ENCODE data around the gene SPINT1. TPM values are rescaled to one million over a fixed set of nuclear protein-coding genes. Genes with fewer than 3 reads are reported as not detected.

SPINT1 gene
- total and polyA plus RNA-seq, 2 experiments from 2014 or later, result 197 to 252 TPM

- Histone ChIP-seq H3K27ac (no peak overlapping the region), H2AFZ (no peak overlapping the region), H3K4me2 (no peak overlapping the region), H3K4me1 (ENCODE audit: insufficient read depth) (no peaks in the 10 kb centered on the region), H3K27me3 (no peaks in the 10 kb centered on the region), H3K9me3 (ENCODE audit: low read depth) (no peaks in the 10 kb centered on the region), H3K9me2 (replicated peaks; ENCODE audit: insufficient read depth) (no peaks in the 10 kb centered on the region), H3K4me3 (no peak overlapping the region), H3K79me2 (no peaks in the 10 kb centered on the region), H4K20me1 (ENCODE audit: insufficient read depth, poor library complexity, severe bottlenecking) (no peaks in the 10 kb centered on the region), H3K36me3 (replicated peaks; ENCODE audit: insufficient read depth, low read depth) (no peaks in the 10 kb centered on the region)
- DNase-seq (ENCODE audit: low spot score), result no peak
- 75% methylated on average over 6 of the region's 6 CpGs for WGBS (ENCODE audit: low lambda C conversion rate, missing lambda C conversion rate)
- TF ChIP-seq CTCF (IDR thresholded peaks at IDR 0.05; ENCODE audit: poor library complexity), result no peak
- no peak for TF ChIP-seq EZH2phosphoT487 (IDR thresholded peaks at IDR 0.05; ENCODE audit: low read depth, severe bottlenecking, unreplicated experiment)
- TF ChIP-seq EZH2 (IDR thresholded peaks at IDR 0.05; ENCODE audit: borderline replicate concordance), result no peak
Measured at GRCh38 chr15:40875991-40876730, 32.3 kb downstream of the SPINT1 start.

- no peaks in the 10 kb centered on the region for H3K9me2 ChIP-seq (replicated peaks; ENCODE audit: insufficient read depth)
- H3K36me3 ChIP-seq (replicated peaks; ENCODE audit: insufficient read depth, low read depth), result no peaks in the 10 kb centered on the region
- H3K79me2 ChIP-seq, result no peaks in the 10 kb centered on the region
- 77% methylated on average over 2 of the region's 2 CpGs for WGBS (ENCODE audit: low lambda C conversion rate, missing lambda C conversion rate)
- no peak for DNase-seq (ENCODE audit: low spot score)
- H3K27ac ChIP-seq, result no peak overlapping the region
- H4K20me1 ChIP-seq (ENCODE audit: insufficient read depth, poor library complexity, severe bottlenecking), result no peaks in the 10 kb centered on the region
- H2AFZ ChIP-seq, result no peak overlapping the region
- no peaks in the 10 kb centered on the region for H3K9me3 ChIP-seq (ENCODE audit: low read depth)
- H3K4me2 ChIP-seq, result no peak overlapping the region
- TF ChIP-seq EZH2phosphoT487 (IDR thresholded peaks at IDR 0.05; ENCODE audit: low read depth, severe bottlenecking, unreplicated experiment) (no peak), CTCF (IDR thresholded peaks at IDR 0.05; ENCODE audit: poor library complexity) (no peak), EZH2 (IDR thresholded peaks at IDR 0.05; ENCODE audit: borderline replicate concordance) (no peak)
- H3K4me1 ChIP-seq (ENCODE audit: insufficient read depth), result no peaks in the 10 kb centered on the region
- no peaks in the 10 kb centered on the region for H3K27me3 ChIP-seq
- H3K4me3 ChIP-seq, result no peak overlapping the region
Measured at GRCh38 chr15:40877694-40878093, 33.8 kb downstream of the SPINT1 start.

- peak overlapping the region; percentile 35 for H3K27ac ChIP-seq
- H3K27me3 ChIP-seq, result no peaks in the 10 kb centered on the region
- H3K4me2 ChIP-seq, result no peak overlapping the region
- H3K9me3 ChIP-seq (ENCODE audit: low read depth), result no peaks in the 10 kb centered on the region
- H3K36me3 ChIP-seq (replicated peaks; ENCODE audit: insufficient read depth, low read depth), result no peaks in the 10 kb centered on the region
- no peaks in the 10 kb centered on the region for H3K79me2 ChIP-seq
- 74% methylated on average over 1 of the region's 1 CpG for WGBS (ENCODE audit: low lambda C conversion rate, missing lambda C conversion rate)
- peak; percentile 63 for DNase-seq (ENCODE audit: low spot score)
- no peaks in the 10 kb centered on the region for H4K20me1 ChIP-seq (ENCODE audit: insufficient read depth, poor library complexity, severe bottlenecking)
- no peak overlapping the region for H3K4me3 ChIP-seq
- no peak overlapping the region for H2AFZ ChIP-seq
- H3K4me1 ChIP-seq (ENCODE audit: insufficient read depth), result no peaks in the 10 kb centered on the region
- H3K9me2 ChIP-seq (replicated peaks; ENCODE audit: insufficient read depth), result no peaks in the 10 kb centered on the region
- TF ChIP-seq CTCF (IDR thresholded peaks at IDR 0.05; ENCODE audit: poor library complexity), result no peak
- TF ChIP-seq EZH2phosphoT487 (IDR thresholded peaks at IDR 0.05; ENCODE audit: low read depth, severe bottlenecking, unreplicated experiment), result no peak
Measured at GRCh38 chr15:40878785-40879184, 34.9 kb downstream of the SPINT1 start.

Measured in hepatocyte (in vitro differentiated cells).